Measurements from ENCODE around the gene IDUA.

IDUA gene

GRCh38 chr4:1021386-1022050 is 34.7 kb downstream of the IDUA start:
- in situ Hi-C loops (cut with MboI; ENCODE audit: low sequenced_read_pairs, unreplicated experiment): no loop called here
- DNase-seq (ENCODE audit: low spot score): peak; percentile 88
- no peak for TF ChIP-seq CTCF (IDR thresholded peaks at IDR 0.05; ENCODE audit: borderline replicate concordance, control extremely low read depth, extremely low read depth, insufficient read depth, missing control alignments)

- DNase-seq (ENCODE audit: low spot score): no peak
- TF ChIP-seq CTCF (IDR thresholded peaks at IDR 0.05; ENCODE audit: borderline replicate concordance, control extremely low read depth, extremely low read depth, insufficient read depth, missing control alignments): no peak
- in situ Hi-C loops (cut with MboI; ENCODE audit: low sequenced_read_pairs, unreplicated experiment): no loop called here
These were observed 35.4 kb downstream of the IDUA start for GRCh38 chr4:1022051-1022738.

GRCh38 chr4:1022739-1023066 is 35.9 kb downstream of the IDUA start:
- TF ChIP-seq CTCF (IDR thresholded peaks at IDR 0.05; ENCODE audit: borderline replicate concordance, control extremely low read depth, extremely low read depth, insufficient read depth, missing control alignments): no peak
- DNase-seq (ENCODE audit: low spot score): no peak
- in situ Hi-C loops (cut with MboI; ENCODE audit: low sequenced_read_pairs, unreplicated experiment): no loop called here

- DNase-seq (ENCODE audit: low spot score): no peak
- in situ Hi-C loops (cut with MboI; ENCODE audit: low sequenced_read_pairs, unreplicated experiment): no loop called here
- TF ChIP-seq CTCF (IDR thresholded peaks at IDR 0.05; ENCODE audit: borderline replicate concordance, control extremely low read depth, extremely low read depth, insufficient read depth, missing control alignments): no peak
These were observed 36.3 kb downstream of the IDUA start for GRCh38 chr4:1023075-1023640.

GRCh38 chr4:1023895-1024740 is 37.3 kb downstream of the IDUA start:
- no peak for TF ChIP-seq CTCF (IDR thresholded peaks at IDR 0.05; ENCODE audit: borderline replicate concordance, control extremely low read depth, extremely low read depth, insufficient read depth, missing control alignments)
- in situ Hi-C loops (cut with MboI; ENCODE audit: low sequenced_read_pairs, unreplicated experiment): no loop called here
- no peak for DNase-seq (ENCODE audit: low spot score)

- TF ChIP-seq CTCF (IDR thresholded peaks at IDR 0.05; ENCODE audit: borderline replicate concordance, control extremely low read depth, extremely low read depth, insufficient read depth, missing control alignments): no peak
- no peak for DNase-seq (ENCODE audit: low spot score)
- in situ Hi-C loops (cut with MboI; ENCODE audit: low sequenced_read_pairs, unreplicated experiment): no loop called here
These were observed 38.2 kb downstream of the IDUA start for GRCh38 chr4:1024882-1025545.
